Measurements from ENCODE around the gene LRRC23. TPM values are rescaled to one million over a fixed set of nuclear protein-coding genes. Genes with fewer than 3 reads are reported as not detected.

Gene LRRC23
- polyA plus RNA-seq, 1 experiment, result 10.6 TPM

GRCh38 chr12:6957151-6957701 is 52.6 kb downstream of the LRRC23 start:
- no peak for TF ChIP-seq CTCF (IDR thresholded peaks at IDR 0.05; ENCODE audit: low read depth, low read length)
- Histone ChIP-seq H3K4me3 (ENCODE audit: low read depth, low read length) (no peak overlapping the region), H3K27me3 (ENCODE audit: control insufficient read depth, insufficient read depth, low read length) (no peaks in the 10 kb centered on the region), H3K9me3 (ENCODE audit: control insufficient read depth, insufficient read depth, low read length) (no peaks in the 10 kb centered on the region), H3K27ac (ENCODE audit: low read depth, low read length) (no peak overlapping the region)
- ChIA-PET POLR2A (no interaction called here), CTCF (no interaction called here)
- DNase-seq (ENCODE audit: low read depth, low spot score), result no peak

- ChIA-PET POLR2A (no interaction called here), CTCF (interaction anchor here (0.9 kb wide), 1 partner anchor 67 kb away, joined by 3 read pairs; no protein-coding TSS in a partner anchor)
- no peak overlapping the region for H3K27ac ChIP-seq (ENCODE audit: low read depth, low read length)
- no peaks in the 10 kb centered on the region for H3K27me3 ChIP-seq (ENCODE audit: control insufficient read depth, insufficient read depth, low read length)
- no peak for DNase-seq (ENCODE audit: low read depth, low spot score)
- no peaks in the 10 kb centered on the region for H3K9me3 ChIP-seq (ENCODE audit: control insufficient read depth, insufficient read depth, low read length)
- H3K4me3 ChIP-seq (ENCODE audit: low read depth, low read length), result no peak overlapping the region
- TF ChIP-seq CTCF (IDR thresholded peaks at IDR 0.05; ENCODE audit: low read depth, low read length), result no peak
Observed at GRCh38 chr12:6957741-6958608, 53.4 kb downstream of the LRRC23 start.

GRCh38 chr12:6958609-6959057 is 54.0 kb downstream of the LRRC23 start:
- no peak for TF ChIP-seq CTCF (IDR thresholded peaks at IDR 0.05; ENCODE audit: low read depth, low read length)
- Histone ChIP-seq H3K9me3 (ENCODE audit: control insufficient read depth, insufficient read depth, low read length) (no peaks in the 10 kb centered on the region), H3K27ac (ENCODE audit: low read depth, low read length) (no peak overlapping the region), H3K4me3 (ENCODE audit: low read depth, low read length) (no peak overlapping the region), H3K27me3 (ENCODE audit: control insufficient read depth, insufficient read depth, low read length) (no peaks in the 10 kb centered on the region)
- POLR2A ChIA-PET, result no interaction called here
- DNase-seq (ENCODE audit: low read depth, low spot score), result no peak
- CTCF ChIA-PET, result interaction anchor here (0.9 kb wide), 1 partner anchor 67 kb away, joined by 3 read pairs; no protein-coding TSS in a partner anchor

GRCh38 chr12:6959058-6959804 is 54.6 kb downstream of the LRRC23 start:
- ChIA-PET POLR2A (no interaction called here), CTCF (interaction anchor here (0.9 kb wide), 1 partner anchor 68 kb away, joined by 3 read pairs; no protein-coding TSS in a partner anchor)
- no peak overlapping the region for H3K4me3 ChIP-seq (ENCODE audit: low read depth, low read length)
- no peak overlapping the region for H3K27ac ChIP-seq (ENCODE audit: low read depth, low read length)
- no peak for DNase-seq (ENCODE audit: low read depth, low spot score)
- TF ChIP-seq CTCF (IDR thresholded peaks at IDR 0.05; ENCODE audit: low read depth, low read length), result no peak
- no peaks in the 10 kb centered on the region for H3K27me3 ChIP-seq (ENCODE audit: control insufficient read depth, insufficient read depth, low read length)
- H3K9me3 ChIP-seq (ENCODE audit: control insufficient read depth, insufficient read depth, low read length), result no peaks in the 10 kb centered on the region

Data from AG04450 (cell line).